ENCODE data around the gene TMEM38B. TPM values are rescaled to one million over a fixed set of nuclear protein-coding genes. Genes with fewer than 3 reads are reported as not detected.

Gene TMEM38B
- total RNA-seq, 3 donors from 2014 or later, result 8.5 to 25.2 (median 22.4) TPM

GRCh38 chr9:105694848-105695581, 674 bp downstream of the TMEM38B start:
- peak in 1 of 2 donors; percentile 58 for DNase-seq (ENCODE audit: low spot score in 2 of 2)
- Histone ChIP-seq H3K36me3 (no peaks in the 10 kb centered on the region), H3K4me1 (no peaks in the 10 kb centered on the region), H3K27ac (peak overlapping the region; percentile 80 to 83), H3K9me3 (no peaks in the 10 kb centered on the region), H3K27me3 (peaks cover 0 to 16% of the 10 kb centered on the region in 2 donors), H3K4me3 (peak overlapping the region; percentile 75 to 94 (median 78))
- TF ChIP-seq POLR2AphosphoS5 (IDR thresholded peaks at IDR 0.05), result peak in 2 of 3 donors; percentile 27 to 77
- no peak for TF ChIP-seq CTCF (IDR thresholded peaks at IDR 0.05)
- intact Hi-C loops (cut with DNase I; ENCODE audit: low total_unique reads), result no loop called here

GRCh38 chr9:105696219-105696793, 2.0 kb downstream of the TMEM38B start:
- Histone ChIP-seq H3K9me3 (no peaks in the 10 kb centered on the region), H3K36me3 (no peaks in the 10 kb centered on the region), H3K4me1 (no peaks in the 10 kb centered on the region), H3K27me3 (peaks cover 0 to 10% of the 10 kb centered on the region in 2 donors), H3K4me3 (no peak overlapping the region), H3K27ac (no peak overlapping the region)
- DNase-seq (ENCODE audit: low spot score in 2 of 2), result no peak
- intact Hi-C loops (cut with DNase I; ENCODE audit: low total_unique reads), result no loop called here
- TF ChIP-seq POLR2AphosphoS5 (IDR thresholded peaks at IDR 0.05) (no peak), CTCF (IDR thresholded peaks at IDR 0.05) (no peak), POLR2A (IDR thresholded peaks at IDR 0.05) (no peak)

- Histone ChIP-seq H3K27me3 (peaks cover 0 to 6% of the 10 kb centered on the region in 2 donors), H3K36me3 (no peaks in the 10 kb centered on the region), H3K9me3 (no peaks in the 10 kb centered on the region), H3K27ac (no peak overlapping the region), H3K4me1 (no peaks in the 10 kb centered on the region), H3K4me3 (no peak overlapping the region)
- no peak for DNase-seq (ENCODE audit: low spot score in 2 of 2)
- intact Hi-C loops (cut with DNase I; ENCODE audit: low total_unique reads), result no loop called here
- TF ChIP-seq POLR2AphosphoS5 (IDR thresholded peaks at IDR 0.05), result no peak
- no peak for TF ChIP-seq POLR2A (IDR thresholded peaks at IDR 0.05)
- TF ChIP-seq CTCF (IDR thresholded peaks at IDR 0.05), result no peak
Observed at GRCh38 chr9:105697871-105698270, 3.5 kb downstream of the TMEM38B start.

- H3K36me3 ChIP-seq, result no peaks in the 10 kb centered on the region
Observed at GRCh38 chr9:105698348-105698870, 4.1 kb downstream of the TMEM38B start.

More at GRCh38 chr9:105698348-105698870, 4.1 kb downstream of the TMEM38B start:
- DNase-seq (ENCODE audit: low spot score in 2 of 2), result no peak
- no peak overlapping the region for H3K27ac ChIP-seq
- no peak overlapping the region for H3K4me3 ChIP-seq
- no peaks in the 10 kb centered on the region for H3K4me1 ChIP-seq
- intact Hi-C loops (cut with DNase I; ENCODE audit: low total_unique reads), result no loop called here
- H3K27me3 ChIP-seq, result peaks cover 0 to under 1% of the 10 kb centered on the region in 2 donors
- TF ChIP-seq POLR2A (IDR thresholded peaks at IDR 0.05), result no peak
- TF ChIP-seq POLR2AphosphoS5 (IDR thresholded peaks at IDR 0.05), result no peak
- no peak for TF ChIP-seq CTCF (IDR thresholded peaks at IDR 0.05)
- H3K9me3 ChIP-seq, result no peaks in the 10 kb centered on the region

Measured in breast epithelium (tissue), 4 donors.